DMS53 treated with DMSO at 0.1 percent for 48 hours (cell line): ENCODE results near the gene ENOX2.
A peak's percentile ranks its signal among the peaks of the same experiment; 100 is the strongest.

Experiments used
- DNase-seq: peaks from one replicate; lab custom pipeline; 2025; ENCODE audit not compliant: unreplicated experiment; lab: John Stamatoyannopoulos, UW

Gene ENOX2

DNA sequence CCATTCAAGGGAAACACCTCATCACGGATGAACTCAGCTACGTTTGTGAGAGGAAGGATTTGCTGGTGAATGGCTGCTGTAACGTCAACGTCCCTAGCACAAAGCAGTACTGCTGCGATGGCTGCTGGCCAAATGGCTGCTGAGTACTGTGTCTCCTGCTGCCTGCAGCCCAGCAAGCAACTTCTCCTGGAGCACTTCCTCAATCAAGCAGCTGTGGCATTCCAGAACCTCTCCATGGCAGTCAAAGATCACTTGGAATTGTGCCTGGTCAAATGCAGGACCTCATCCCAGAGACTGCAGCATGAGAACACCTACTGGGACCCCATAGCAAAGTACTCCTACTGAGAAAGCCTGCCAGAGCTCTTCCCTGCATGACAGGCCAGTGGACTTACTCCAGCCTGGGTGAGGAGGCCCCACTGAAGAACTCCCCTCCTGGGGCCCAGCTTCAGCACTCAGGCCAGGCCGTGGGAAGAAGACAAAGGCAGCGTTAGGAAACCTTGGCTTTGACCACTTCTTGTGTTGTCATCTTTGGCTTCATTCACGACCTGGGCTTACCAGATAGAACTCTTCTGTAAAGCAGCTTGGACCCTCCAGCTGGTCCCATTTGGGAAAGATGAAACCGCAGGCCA lies 256.9 kb downstream of the ENOX2 start:
- DNase-seq: no peak

DNA sequence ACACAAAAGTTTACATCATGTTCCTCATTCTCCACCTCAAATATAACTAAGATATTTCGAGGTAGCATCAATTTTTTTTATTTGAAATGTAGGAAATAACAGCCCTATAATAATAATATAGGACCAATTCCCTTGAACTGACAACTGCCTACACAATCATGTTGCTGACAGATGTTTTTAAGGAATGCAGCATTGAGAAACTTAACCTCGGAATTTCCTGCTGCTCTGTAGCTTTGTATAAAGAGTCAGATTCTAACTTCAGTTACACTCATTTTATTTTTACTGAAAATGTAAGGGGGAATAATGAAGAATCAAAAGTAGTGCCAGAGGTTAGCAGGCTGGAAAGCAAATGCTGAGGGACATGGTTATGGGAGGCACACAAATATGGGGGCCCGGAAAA lies 265.4 kb downstream of the ENOX2 start:
- no peak for DNase-seq

DNA sequence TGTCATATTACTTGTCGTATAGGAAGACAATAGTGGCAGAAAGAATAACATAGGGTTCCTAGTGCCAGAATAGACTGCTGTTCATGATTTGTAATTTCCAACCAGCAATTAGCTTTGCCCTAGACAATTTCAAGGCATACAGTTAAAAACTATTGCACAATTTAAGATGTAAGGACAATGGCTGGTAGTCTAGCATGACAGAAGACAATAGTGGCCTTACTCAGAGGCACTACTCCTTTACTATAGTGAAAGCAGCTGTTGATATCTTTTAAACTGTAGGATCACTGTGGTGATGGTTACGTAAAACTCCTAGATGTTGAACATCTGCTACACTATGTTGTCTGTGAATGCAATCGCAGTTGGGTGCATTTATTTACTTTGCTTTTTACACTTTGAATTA lies 266.7 kb downstream of the ENOX2 start:
- DNase-seq: no peak

DNA sequence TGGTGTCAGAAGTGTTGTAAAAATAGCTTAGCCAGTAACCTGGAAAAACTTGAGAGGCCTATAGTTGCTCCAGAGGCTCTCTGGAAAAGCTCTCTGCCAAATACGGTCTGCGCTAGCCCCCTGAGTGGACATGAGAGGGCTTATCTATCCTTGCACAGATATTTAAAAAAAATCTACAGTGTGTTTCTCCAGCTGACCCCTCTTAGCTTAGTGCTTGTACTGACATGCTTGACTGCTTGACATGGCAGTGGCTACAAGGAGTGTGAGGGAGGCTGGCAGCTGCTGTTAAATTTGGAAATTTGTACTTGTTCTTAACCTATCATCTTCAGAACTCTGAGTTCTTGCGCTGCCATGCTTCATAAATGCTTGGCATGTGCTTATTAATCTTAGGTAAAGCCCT lies 272.0 kb downstream of the ENOX2 start:
- DNase-seq: no peak

DNA sequence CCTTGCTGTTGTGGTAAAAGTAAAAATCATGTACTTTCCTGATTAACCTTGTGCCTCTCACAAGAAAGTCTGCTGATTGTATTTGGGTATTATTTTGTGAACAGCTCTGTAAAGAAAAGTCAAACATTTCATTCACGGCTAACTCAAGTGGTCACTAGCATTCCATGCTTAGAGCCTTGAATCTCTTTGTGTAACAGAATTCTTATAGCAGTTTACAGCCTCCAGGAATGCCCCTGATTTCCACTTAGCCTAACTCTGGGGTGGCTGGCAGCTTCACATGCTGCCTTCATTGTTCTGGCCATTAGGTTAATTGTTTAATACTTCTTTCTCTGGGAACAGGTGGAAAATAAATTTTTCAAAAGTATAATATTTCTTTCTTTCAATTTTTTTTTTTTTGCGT lies 274.5 kb downstream of the ENOX2 start:
- DNase-seq: no peak

DNA sequence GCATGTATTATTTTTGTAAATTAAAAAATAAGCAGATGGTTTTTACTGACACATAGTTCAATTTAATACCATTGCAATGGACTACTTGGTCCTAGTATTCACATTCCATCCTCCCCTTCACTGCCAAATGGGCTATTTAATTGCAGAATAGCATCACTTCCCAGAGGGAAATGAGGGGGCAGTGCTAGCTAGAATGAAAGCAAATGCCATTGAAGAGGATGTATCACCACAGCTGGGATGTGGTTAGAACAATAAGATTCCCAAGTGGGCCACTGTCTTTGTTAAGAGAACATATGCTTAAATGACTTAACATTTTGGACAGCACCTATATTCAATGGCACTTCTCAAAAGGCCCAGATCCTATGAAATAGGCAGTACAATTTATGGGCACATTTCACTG lies 276.5 kb downstream of the ENOX2 start:
- no peak for DNase-seq

DNA sequence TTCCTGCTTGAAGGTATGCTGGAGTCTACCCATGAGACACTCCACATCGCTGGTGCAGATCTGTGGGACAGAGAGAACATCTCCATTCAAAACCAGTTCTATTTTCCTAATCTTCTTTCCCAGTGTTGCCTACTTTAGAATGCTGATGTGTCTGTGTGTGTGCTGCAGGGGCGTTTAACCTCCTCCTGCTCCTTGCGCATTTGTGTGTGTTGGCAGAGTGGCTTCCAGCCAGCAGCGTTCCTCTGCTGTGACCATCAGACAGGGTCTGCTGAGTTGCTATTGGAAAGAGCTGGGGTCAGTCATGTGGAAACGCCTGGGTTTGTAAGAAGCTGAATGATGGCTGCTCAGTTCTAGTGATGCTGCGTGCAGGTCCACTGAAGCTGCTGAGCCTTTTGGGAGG lies 277.6 kb downstream of the ENOX2 start:
- no peak for DNase-seq

DNA sequence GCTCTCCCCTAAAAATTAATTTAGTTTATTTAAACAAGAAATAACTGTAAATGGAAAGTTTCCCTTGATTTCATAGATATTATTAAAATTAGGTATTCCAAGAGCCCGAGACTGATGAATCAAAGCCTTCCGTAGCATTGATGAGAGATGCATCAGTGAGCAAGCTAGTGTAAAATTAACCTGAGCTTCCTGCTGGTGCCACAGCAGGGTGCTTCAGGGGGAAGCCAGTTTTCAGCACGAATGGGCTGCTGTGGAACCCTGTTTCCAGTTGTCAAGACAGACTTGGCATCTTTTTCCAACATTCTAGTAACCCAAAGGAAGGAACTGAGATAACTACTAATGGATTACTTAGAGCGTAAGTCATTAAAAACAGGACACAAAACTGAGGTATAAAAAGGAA lies 279.5 kb downstream of the ENOX2 start:
- no peak for DNase-seq

DNA sequence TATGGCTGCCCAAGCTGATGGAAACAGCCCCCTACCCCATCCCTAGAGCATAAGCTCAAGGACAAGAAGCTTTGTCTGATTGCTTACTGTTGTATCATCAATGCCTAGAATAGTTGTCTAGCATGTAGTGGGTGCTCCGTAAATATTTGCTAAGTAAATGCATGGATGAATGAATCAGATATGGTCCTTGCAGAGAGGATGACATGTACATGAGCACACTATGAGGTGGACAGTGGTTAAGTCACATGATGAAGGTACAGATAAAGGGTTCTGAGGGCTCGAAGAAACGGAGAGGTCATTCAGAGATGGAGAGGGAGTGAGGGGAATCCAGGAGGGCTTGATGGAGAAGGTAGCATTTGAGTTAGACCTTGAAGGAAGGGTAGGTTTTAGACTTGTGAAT lies 287.1 kb downstream of the ENOX2 start:
- DNase-seq: peak; percentile 61

DNA sequence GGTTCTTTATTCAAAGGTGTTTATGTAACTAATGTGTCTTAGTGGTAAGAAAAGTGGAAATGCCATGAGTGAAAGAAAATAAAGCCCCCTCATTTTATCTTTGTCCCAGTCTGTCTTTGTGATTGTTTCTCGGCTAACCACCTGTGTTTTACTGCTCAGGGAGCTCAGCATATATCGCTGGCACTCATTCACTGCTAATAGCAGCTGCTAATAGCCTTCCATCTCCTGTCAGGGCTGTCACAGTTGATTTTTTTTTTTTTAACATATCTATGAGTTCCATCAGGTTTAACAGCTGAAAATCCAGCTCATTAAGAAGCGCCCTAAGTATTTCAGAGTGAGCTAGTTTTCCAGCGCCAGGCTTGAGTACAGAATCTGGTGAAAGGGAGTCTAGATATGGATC lies 295.6 kb downstream of the ENOX2 start:
- DNase-seq: no peak

DNA sequence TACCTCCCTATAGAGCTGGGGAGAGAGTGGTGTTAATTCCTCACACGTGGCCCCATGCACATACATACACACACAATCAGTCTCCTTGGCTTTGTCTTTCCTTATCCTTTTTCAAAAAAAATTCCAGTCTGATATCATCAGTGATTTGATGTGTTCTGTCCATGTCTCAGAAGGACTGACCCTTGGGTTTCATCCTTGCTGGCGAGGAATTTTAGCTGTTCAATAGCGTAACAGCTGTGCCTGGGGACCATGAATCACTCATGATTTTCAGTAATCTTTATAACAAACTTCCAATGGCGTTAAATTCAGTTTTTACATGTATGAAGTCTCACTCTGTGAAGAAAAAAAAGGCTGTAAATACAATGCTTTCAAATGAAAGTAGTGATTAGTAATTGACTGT lies 296.6 kb downstream of the ENOX2 start:
- DNase-seq: no peak

DNA sequence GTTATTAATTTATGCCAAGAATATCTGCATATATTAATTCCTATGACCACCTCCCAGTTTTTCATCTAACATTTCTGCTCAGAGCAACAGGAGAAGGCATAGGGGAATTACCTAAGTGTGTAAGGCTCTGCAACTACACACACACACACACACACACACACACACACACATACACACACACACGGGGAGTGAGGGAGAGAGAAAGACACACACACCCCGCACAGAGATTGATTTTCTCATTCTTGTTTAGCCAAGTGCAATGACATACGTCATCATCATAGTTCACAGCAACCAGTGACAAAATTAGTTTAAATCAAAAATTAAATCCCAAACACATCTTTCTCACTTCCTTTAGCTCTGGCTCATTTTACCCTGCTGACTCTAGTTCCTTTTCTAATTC lies 298.1 kb downstream of the ENOX2 start:
- no peak for DNase-seq

DNA sequence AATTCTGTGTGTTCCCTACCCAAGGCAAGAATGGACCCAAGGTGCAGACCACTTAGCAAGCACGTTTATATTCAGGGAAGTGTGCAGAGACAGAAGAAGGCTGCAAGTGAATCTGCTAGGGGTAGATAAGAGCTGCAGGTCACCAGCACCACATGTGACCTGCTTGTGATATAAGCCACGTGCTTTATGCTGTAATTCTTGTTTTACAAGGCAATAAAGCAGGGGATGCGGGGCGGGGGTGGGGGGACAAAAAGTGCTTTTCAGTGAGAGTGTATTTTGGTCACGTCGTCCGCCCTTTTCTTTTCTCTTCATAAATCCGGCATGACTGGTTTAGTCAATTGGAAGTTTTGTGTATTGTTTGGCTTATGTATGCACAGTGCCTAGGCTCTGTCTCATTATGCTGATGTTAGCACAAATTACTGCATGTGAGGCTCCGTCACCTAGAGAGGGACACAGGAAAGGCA lies 308.5 kb downstream of the ENOX2 start:
- DNase-seq: no peak

DNA sequence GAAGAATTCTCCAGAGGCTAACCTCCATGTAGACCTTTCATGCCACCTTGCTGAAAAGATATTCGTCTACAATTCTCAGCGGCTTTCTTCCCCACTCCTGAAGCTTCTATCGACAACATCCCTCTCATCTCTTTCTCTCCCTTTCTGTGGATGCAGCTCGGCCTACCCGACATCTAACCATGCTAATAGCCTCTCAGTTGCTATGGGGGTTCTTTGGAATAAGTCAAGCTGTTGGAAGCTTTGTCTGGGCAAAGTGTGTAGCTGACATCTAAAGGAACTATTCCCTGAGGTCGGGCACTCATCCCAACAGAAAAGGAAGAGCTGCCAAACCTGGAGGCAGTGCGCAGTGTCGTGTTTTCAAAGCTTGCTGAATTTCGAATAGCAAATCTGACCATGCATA lies 309.1 kb downstream of the ENOX2 start:
- DNase-seq: no peak

DNA sequence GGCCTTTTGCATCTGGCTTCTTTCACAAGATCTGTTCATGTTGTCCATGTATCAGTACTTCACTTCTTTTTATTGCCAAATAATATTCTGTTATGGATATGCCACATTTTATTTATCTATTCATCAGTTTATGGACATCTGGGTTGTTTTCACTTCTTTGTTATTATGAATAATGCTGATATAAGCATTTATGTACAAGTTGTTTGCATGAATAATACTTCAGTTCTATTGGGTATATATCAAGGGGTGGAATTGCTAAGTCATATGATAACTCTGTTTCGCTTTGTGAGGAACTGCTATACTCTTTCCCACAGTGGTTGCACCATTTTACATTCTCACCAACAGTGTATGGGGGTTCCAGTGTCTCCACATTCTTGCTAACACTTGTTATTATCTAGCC lies 310.8 kb downstream of the ENOX2 start:
- DNase-seq: no peak

DNA sequence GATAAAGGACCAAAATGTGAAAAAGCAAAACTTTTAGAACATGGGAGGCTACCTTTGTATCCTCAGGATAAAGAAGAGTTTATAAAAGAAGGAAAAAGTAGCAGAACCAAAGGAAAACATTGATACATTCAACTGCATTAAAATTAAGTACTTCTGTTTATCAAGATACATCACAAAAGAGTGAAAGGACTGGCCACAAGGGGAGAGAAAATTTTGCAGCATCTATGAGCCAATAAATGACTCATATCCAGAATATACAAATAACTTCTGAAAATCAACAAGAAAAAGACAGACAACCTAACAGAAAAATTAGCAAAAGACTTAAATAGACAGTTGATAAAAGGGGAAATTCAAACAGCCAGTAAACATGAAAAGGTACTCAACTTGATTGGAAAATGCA lies 324.1 kb downstream of the ENOX2 start:
- no peak for DNase-seq

DNA sequence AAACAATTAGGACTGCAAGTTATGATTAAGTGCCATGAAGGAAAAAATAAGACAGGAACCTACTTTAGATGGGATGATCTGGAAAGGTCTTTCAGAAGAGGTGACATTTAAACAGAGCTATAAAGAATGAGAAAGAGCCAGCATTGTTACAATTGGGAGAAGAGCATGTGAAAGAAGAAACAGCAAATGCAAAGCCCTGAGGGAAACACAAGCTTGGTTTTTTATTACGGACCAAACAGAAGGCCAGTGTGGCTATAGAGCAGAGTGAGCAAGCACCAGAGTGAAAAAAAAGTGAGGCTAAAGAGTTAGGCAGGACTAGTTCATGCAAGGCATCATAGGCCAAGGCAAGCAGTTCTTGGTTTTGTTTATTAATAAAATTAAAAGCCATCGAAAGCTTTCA lies 325.6 kb downstream of the ENOX2 start:
- no peak for DNase-seq

DNA sequence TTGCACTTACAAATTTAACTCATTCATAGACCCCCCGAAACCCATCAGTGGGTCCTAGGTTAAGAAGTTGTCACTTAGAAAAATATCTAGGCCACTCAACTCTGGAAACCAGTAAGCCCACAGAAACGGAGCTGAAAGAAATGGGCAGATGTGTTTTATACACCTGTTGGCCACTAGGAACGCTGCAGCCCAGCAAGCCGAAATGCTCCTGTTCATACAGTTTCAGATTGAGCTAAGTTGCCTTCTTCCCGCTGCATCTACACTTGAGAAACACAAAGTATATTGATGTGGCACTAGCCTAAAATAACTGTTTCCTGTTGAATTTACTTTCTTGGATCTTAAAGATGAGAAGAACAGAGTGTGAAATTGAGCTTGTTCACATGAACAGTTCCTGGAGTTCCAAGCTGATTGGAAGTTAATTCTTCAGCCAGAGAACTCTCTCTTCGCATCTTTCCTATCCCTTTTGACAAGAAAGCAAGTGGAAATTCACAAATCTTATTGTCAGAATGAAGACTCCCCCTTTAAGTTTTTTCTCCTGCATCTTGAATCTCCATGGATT lies 327.1 kb downstream of the ENOX2 start:
- DNase-seq: peak; percentile 51
